A673 (cell line): Measurements from ENCODE around the gene BRD7. TPM values are rescaled to one million over a fixed set of nuclear protein-coding genes. Genes with fewer than 3 reads are reported as not detected.

Experiments
- BruUV-seq: library from RNA; stranded (reverse); fragments of 400-500 nt; replicated peaks from 2 replicates; lab custom pipeline; 2021; lab: Mats Ljungman, UMichigan
- CTCF ChIA-PET: fragments of 300-600 bp; sonication (Branson Sonifier 250); formaldehyde crosslinking; loops from one replicate; lab custom pipeline; 2022; ENCODE audit warnings: antibody characterized with exemption; lab: Charles Lee
- POLR2A ChIA-PET: fragments of 300-600 bp; sonication (Branson Sonifier 250); formaldehyde crosslinking; loops from one replicate; lab custom pipeline; 2022; ENCODE audit warnings: antibody characterized with exemption; ENCODE audit not compliant: low non-redundant PET; lab: Charles Lee
- DNase-seq: peaks from one replicate; pipeline ENCODE4 v3.0.0-alpha.2; 2015; ENCODE audit warnings: low spot score
- H3K27ac ChIP-seq: fragments of 200-600 bp; sonication (generic); 2 replicates; pipeline ENCODE4 v1.5.1; 2016; ENCODE audit warnings: mixed run types, low read depth, mild to moderate bottlenecking, mixed read lengths, antibody characterized with exemption, low read length; ENCODE audit not compliant: poor library complexity, severe bottlenecking
- H3K27me3 ChIP-seq: fragments of 200-600 bp; sonication (generic); replicated peaks from 2 replicates; pipeline ENCODE4 v1.6.1; 2017; ENCODE audit warnings: mixed run types, low read depth, mild to moderate bottlenecking, mixed read lengths, antibody characterized with exemption, low read length; ENCODE audit not compliant: insufficient read depth, poor library complexity
- H3K36me3 ChIP-seq: fragments of 200-600 bp; sonication (generic); 2 replicates; pipeline ENCODE4 v1.6.1; 2016; ENCODE audit warnings: mixed run types, mild to moderate bottlenecking, mixed read lengths, antibody characterized with exemption, low read length; ENCODE audit not compliant: insufficient read depth, poor library complexity, severe bottlenecking
- H3K4me1 ChIP-seq: fragments of 200-600 bp; sonication (generic); 2 replicates; pipeline ENCODE4 v1.6.1; 2017; ENCODE audit warnings: mixed run types, mild to moderate bottlenecking, mixed read lengths, antibody characterized with exemption, low read length; ENCODE audit not compliant: insufficient read depth, poor library complexity, severe bottlenecking
- H3K4me3 ChIP-seq: fragments of 200-600 bp; sonication (generic); 2 replicates; pipeline ENCODE4 v1.5.1; 2016; ENCODE audit warnings: low read depth, mixed run types, mild to moderate bottlenecking, mixed read lengths, low read length; ENCODE audit not compliant: poor library complexity, severe bottlenecking
- H3K9me3 ChIP-seq: fragments of 200-600 bp; sonication (generic); 2 replicates; pipeline ENCODE4 v1.6.1; 2016; ENCODE audit warnings: mixed run types, low read depth, mild to moderate bottlenecking, mixed read lengths, antibody characterized with exemption, low read length; ENCODE audit not compliant: poor library complexity, severe bottlenecking
- EZH2 ChIP-seq: fragments of 200-600 bp; sonication (generic); IDR thresholded peaks from 2 replicates; pipeline ENCODE4 v1.6.1; 2017; ENCODE audit warnings: borderline replicate concordance, low read depth, mild to moderate bottlenecking, mixed read lengths, antibody characterized with exemption, low read length; ENCODE audit not compliant: poor library complexity, severe bottlenecking
- intact Hi-C: fragments of 100-400 bp; cut with micrococcal nuclease; formaldehyde crosslinking; loops from one replicate; pipeline ENCODE4 v1.10.0; 2022; ENCODE audit not compliant: unreplicated experiment
- total RNA-seq: library from RNA; stranded (reverse); gene quantifications from 2 replicates; pipeline ENCODE4 v1.2.3, GENCODE V29; 2021
- TF ChIP-seq, protein P1 (sequence below): fragments of 300-800, 200-600 bp; sonication (generic); conservative IDR thresholded peaks from 2 replicates; pipeline ENCODE4 v1.5.1; 2017; ENCODE audit warnings: low read depth, mild to moderate bottlenecking, antibody characterized with exemption, low read length, moderate library complexity, mixed read lengths

The BRD7 gene
- total RNA-seq, 1 experiment from 2014 or later, result 93.0 TPM

DNA sequence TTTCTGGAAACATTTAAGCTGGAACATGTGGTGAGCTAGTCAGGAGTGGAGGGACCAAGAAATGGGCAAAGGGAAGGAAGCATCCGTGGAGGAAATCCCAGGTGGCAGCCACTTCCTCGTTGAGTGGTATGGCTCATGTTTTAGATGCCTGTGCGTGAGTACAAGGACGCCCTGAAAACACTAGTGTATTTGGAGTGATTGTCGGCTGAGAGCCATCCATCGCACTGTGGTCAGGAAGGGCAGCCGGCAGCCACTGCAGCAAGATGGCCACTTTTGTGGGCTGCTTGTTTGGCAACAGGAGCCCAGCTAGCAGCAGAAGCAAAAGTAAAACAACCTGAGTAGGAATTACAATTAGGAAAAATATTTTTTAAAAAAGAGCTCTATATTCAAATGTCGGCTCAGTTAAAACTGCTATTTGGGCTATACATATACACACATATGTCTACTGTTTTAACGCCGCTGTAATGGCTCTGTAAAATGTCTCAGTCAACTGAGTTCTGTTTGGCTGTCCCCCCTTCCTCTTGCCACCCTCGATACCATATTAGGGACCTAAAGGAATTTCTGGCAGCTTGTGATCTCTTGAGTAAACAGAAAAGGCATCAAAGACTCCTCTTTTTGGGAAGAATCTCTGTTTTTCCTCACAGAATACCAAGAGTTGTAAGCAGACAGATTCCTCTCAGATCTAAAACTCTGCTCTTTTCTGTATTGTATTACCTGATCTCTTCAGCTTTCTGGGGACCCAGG lies 39.2 kb downstream of the BRD7 start:
- no peak for DNase-seq
- no peaks in the 10 kb centered on the region for H3K9me3 ChIP-seq
- H3K27me3 ChIP-seq, result no peaks in the 10 kb centered on the region
- intact Hi-C loops, result no loop called here
- H3K4me3 ChIP-seq, result no peak overlapping the region
- no peak overlapping the region for H3K27ac ChIP-seq
- POLR2A ChIA-PET, result no interaction called here
- BruUV-seq, result no TSS peak
- no peaks in the 10 kb centered on the region for H3K4me1 ChIP-seq
- CTCF ChIA-PET, result no interaction called here
- no peak for TF ChIP-seq EZH2
- TF ChIP-seq, protein P1, sequence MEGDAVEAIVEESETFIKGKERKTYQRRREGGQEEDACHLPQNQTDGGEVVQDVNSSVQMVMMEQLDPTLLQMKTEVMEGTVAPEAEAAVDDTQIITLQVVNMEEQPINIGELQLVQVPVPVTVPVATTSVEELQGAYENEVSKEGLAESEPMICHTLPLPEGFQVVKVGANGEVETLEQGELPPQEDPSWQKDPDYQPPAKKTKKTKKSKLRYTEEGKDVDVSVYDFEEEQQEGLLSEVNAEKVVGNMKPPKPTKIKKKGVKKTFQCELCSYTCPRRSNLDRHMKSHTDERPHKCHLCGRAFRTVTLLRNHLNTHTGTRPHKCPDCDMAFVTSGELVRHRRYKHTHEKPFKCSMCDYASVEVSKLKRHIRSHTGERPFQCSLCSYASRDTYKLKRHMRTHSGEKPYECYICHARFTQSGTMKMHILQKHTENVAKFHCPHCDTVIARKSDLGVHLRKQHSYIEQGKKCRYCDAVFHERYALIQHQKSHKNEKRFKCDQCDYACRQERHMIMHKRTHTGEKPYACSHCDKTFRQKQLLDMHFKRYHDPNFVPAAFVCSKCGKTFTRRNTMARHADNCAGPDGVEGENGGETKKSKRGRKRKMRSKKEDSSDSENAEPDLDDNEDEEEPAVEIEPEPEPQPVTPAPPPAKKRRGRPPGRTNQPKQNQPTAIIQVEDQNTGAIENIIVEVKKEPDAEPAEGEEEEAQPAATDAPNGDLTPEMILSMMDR, result no peak
- peaks cover 53% of the 10 kb centered on the region for H3K36me3 ChIP-seq

DNA sequence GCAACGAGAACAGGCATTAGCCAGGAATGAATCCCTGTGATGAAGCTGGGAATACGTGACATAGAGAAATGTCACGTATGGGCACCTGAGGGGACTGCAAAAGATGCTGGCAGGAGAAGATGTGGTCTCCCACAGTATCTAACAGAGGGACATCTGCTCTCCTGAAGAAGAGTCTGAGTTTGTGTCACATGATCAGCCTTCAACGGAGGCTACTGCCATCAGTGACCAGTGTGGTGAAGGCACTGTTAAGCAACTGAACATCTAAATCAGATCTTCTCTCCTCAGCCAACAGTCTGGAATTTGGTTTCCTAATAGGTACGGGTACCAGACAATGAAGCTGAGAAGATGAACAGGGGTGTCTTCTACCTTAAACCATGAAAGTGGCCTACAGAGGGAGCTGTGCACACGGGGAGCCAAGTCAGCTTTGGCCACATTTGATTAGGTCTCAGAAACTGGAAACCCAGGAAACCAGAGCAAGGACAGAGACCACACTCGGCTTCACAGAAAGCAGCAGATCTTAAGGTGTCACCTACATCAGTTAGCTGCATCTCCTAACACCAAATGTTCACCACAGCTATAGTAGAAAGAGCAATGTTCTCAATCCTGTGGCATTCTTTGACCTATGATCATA lies 41.8 kb downstream of the BRD7 start:
- DNase-seq, result peak; percentile 24
- H3K4me3 ChIP-seq, result no peak overlapping the region
- BruUV-seq, result no TSS peak
- H3K4me1 ChIP-seq, result no peaks in the 10 kb centered on the region
- CTCF ChIA-PET, result interaction anchor here (0.6 to 1.1 kb wide), 7 partner anchors 14 to 354 kb away, joined by 3 to 5 read pairs (median 4); partner anchors contain the start of genes CNEP1R1 and SNX20
- TF ChIP-seq, protein P1, result peak; percentile 60
- no peak for TF ChIP-seq EZH2
- H3K27me3 ChIP-seq, result no peaks in the 10 kb centered on the region
- peaks cover 51% of the 10 kb centered on the region for H3K36me3 ChIP-seq
- H3K27ac ChIP-seq, result no peak overlapping the region
- no peaks in the 10 kb centered on the region for H3K9me3 ChIP-seq
- POLR2A ChIA-PET, result interaction anchor here (0.5 to 0.6 kb wide), 2 partner anchors 28 to 315 kb away, joined by 3 read pairs; no protein-coding TSS in a partner anchor
- intact Hi-C loops, result no loop called here

DNA sequence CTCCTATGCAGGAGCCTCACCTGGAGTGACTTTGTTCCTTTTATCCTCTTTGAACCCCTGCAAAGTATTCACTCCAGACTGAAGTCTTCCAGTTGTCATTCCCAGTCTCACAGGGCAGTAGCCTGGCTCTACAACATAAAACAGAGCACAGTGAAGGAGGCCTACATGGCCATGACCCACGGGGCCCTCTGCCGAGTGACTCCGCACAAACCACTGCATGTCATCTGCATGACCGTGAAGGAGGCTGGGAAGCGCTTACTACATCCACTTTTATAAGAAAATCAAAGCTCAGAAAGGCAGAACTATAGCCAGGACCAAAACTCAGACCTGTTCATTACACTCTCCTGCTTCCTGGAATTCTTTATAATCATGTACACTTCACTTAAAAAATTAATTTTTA lies 42.5 kb downstream of the BRD7 start:
- intact Hi-C loops, result no loop called here
- DNase-seq, result no peak
- BruUV-seq, result no TSS peak
- H3K9me3 ChIP-seq, result no peaks in the 10 kb centered on the region
- peaks cover 56% of the 10 kb centered on the region for H3K36me3 ChIP-seq
- ChIA-PET POLR2A (no interaction called here), CTCF (interaction anchor here (0.7 kb wide), 1 partner anchor 355 kb away, joined by 4 read pairs; the partner anchor contains the start of gene SNX20)
- no peaks in the 10 kb centered on the region for H3K4me1 ChIP-seq
- H3K4me3 ChIP-seq, result no peak overlapping the region
- no peak overlapping the region for H3K27ac ChIP-seq
- TF ChIP-seq EZH2, result no peak
- TF ChIP-seq, protein P1, result no peak
- no peaks in the 10 kb centered on the region for H3K27me3 ChIP-seq
